Kidney (tissue), 14 donors: ENCODE data around the gene BFSP2. TPM values are rescaled to one million over a fixed set of nuclear protein-coding genes. Genes with fewer than 3 reads are reported as not detected.
"Not testable (repeated sequence)": the region's sequence is repeated elsewhere in the genome, so short reads cannot be mapped to it uniquely, and the experiment has no call there.

Experiments
- DNase-seq, 5 donors: peaks; one replicate each; pipeline ENCODE4 v3.0.0-alpha.2; 2013 to 2020
- FAIRE-seq: peaks from 2 replicates; lab custom pipeline; 2012; peaks lifted over from hg19 to GRCh38; lab: Jason Lieb, UNC
- H3K27ac ChIP-seq, 2 donors: one replicate each; pipeline ENCODE4 v1.7.0; 2013; ENCODE audit warnings: low read depth in 2 of 2, low read length in 2 of 2, inconsistent platforms in 1 of 2
- H3K27me3 ChIP-seq: one replicate; pipeline ENCODE4 v1.7.1; 2013; ENCODE audit warnings: low read length, inconsistent platforms; ENCODE audit not compliant: control insufficient read depth, insufficient read depth
- H3K36me3 ChIP-seq, 3 donors: one replicate each; pipeline versions ENCODE4 v1.7.0 to v1.7.1; 2013; ENCODE audit warnings: low read length in 3 of 3, control low read depth in 1 of 3, inconsistent platforms in 1 of 3; ENCODE audit not compliant: insufficient read depth in 3 of 3, control insufficient read depth in 2 of 3
- H3K4me1 ChIP-seq, 3 donors: one replicate each; pipeline versions ENCODE4 v1.7.0 to v1.7.1; 2013; ENCODE audit warnings: low read length in 3 of 3, inconsistent platforms in 1 of 3, low read depth in 1 of 3; ENCODE audit not compliant: control insufficient read depth in 2 of 3, insufficient read depth in 2 of 3
- H3K4me3 ChIP-seq, 3 donors: one replicate each; pipeline versions ENCODE4 v1.7.0 to v1.8.1; 2013; ENCODE audit warnings: low read length in 3 of 3, control low read depth in 1 of 3, inconsistent platforms in 1 of 3
- H3K9ac ChIP-seq, 3 donors: one replicate each; pipeline versions ENCODE4 v1.7.0 to v1.7.1; 2013; ENCODE audit warnings: low read length in 3 of 3, control low read depth in 1 of 3, inconsistent platforms in 1 of 3
- H3K9me3 ChIP-seq, 3 donors: one replicate each; pipeline versions ENCODE4 v1.7.0 to v1.7.1; 2013; ENCODE audit warnings: low read length in 3 of 3, control low read depth in 1 of 3, inconsistent platforms in 1 of 3; ENCODE audit not compliant: control insufficient read depth in 2 of 3, insufficient read depth in 1 of 3
- intact Hi-C: fragments of 100-400 bp; cut with DNase I; formaldehyde crosslinking; loops from one replicate; pipeline ENCODE4 v1.11.1; 2022
- polyA plus RNA-seq: library from polyadenylated mRNA; stranded (reverse); fragments of 350-450 nt; fragmentation: Illumina TruSeq; extraction: RNeasy Lipid Tissue Mini Kit (QIAGEN cat#74804); gene quantifications from one replicate; pipeline ENCODE4 v1.2.3, GENCODE V29; 2014; ENCODE audit warnings: low read depth, low replicate concordance; ENCODE audit not compliant: insufficient read depth
- total RNA-seq: library from RNA; stranded (reverse); fragmentation: NEBNext Ultra II Directional; extraction: Animal tissue kit (Norgen Biotek cat#: 25700); gene quantifications from one replicate; pipeline ENCODE4 v1.2.1, GENCODE V29; 2021
- TF ChIP-seq, protein P1 (sequence below): IDR thresholded peaks from 3 replicates; pipeline ENCODE4 v1.5.1; 2012; ENCODE audit warnings: mild to moderate bottlenecking, moderate library complexity, borderline replicate concordance; ENCODE audit not compliant: insufficient read depth; ENCODE audit errors: extremely low read depth
- donor health status: control.
- donor health status: control.
- donor health status: control.
- donor health status: control.
- donor health status: control.
- donor health status: DM: yes; HTN: yes; CAD: no.
- donor health status: Normal renal cell carcinoma (clear cell type).

Gene BFSP2
- total and polyA plus RNA-seq, 2 donors from 2014 or later = 0.41 to 0.86 TPM

DNA sequence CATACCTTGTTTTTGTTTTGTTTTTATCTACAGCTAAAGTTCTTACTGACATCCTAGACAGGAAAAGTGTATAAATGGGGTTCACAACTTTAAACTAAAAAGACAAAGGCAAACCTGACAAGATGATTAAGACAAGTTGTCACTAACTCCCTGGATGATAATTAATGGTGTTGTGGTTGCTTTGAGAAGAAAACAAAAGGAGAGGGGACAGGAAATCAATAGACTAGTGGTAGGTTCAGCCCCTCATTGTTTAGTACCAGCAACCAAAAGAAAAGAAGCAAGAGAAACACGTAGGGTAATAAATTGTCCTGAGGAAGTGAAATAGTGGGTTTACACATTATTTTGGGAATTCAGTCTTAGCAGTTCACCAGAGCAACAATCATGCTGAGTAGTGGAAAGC, 78.8 kb downstream of the BFSP2 start:
- no peak for DNase-seq
- TF ChIP-seq, protein P1, sequence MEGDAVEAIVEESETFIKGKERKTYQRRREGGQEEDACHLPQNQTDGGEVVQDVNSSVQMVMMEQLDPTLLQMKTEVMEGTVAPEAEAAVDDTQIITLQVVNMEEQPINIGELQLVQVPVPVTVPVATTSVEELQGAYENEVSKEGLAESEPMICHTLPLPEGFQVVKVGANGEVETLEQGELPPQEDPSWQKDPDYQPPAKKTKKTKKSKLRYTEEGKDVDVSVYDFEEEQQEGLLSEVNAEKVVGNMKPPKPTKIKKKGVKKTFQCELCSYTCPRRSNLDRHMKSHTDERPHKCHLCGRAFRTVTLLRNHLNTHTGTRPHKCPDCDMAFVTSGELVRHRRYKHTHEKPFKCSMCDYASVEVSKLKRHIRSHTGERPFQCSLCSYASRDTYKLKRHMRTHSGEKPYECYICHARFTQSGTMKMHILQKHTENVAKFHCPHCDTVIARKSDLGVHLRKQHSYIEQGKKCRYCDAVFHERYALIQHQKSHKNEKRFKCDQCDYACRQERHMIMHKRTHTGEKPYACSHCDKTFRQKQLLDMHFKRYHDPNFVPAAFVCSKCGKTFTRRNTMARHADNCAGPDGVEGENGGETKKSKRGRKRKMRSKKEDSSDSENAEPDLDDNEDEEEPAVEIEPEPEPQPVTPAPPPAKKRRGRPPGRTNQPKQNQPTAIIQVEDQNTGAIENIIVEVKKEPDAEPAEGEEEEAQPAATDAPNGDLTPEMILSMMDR = no peak

DNA sequence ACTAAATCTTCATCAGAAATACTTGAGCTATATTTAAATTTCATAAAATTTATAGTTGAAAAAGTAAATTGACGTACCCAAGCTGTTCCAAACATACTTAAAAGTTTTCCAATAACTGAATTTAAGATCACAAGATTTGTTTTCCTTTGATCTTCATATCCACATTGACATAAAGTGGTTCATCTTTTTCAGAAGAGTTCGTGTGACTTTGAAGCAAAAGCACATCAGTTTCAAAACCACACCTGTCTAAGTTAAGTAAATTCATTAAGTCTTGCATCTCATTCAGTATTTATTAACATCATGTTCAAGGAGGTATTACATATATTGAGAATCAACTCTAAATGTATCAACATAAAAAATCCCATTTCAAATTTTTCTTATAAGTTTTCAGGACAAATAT, 79.5 kb downstream of the BFSP2 start:
- Histone ChIP-seq H3K9me3 (no peaks in the 10 kb centered on the region), H3K27me3 (no peaks in the 10 kb centered on the region), H3K4me3 (no peak overlapping the region), H3K4me1 (peaks cover 0 to 4% (median 0%) of the 10 kb centered on the region in 3 donors), H3K9ac (no peak overlapping the region), H3K27ac (no peak overlapping the region), H3K36me3 (no peaks in the 10 kb centered on the region)
- intact Hi-C loops = no loop called here
- FAIRE-seq (peak; percentile 32), DNase-seq (no peak)
- TF ChIP-seq, protein P1 = no peak

More for the DNA sequence above, 78.8 kb downstream of the BFSP2 start:
- H3K27me3 ChIP-seq = no peaks in the 10 kb centered on the region
- H3K27ac ChIP-seq = no peak overlapping the region
- no peak for FAIRE-seq
- intact Hi-C loops = no loop called here
- H3K4me1 ChIP-seq = peaks cover 0 to 4% (median 0%) of the 10 kb centered on the region in 3 donors
- no peak overlapping the region for H3K9ac ChIP-seq
- no peaks in the 10 kb centered on the region for H3K36me3 ChIP-seq
- H3K9me3 ChIP-seq = no peaks in the 10 kb centered on the region
- H3K4me3 ChIP-seq = no peak overlapping the region

DNA sequence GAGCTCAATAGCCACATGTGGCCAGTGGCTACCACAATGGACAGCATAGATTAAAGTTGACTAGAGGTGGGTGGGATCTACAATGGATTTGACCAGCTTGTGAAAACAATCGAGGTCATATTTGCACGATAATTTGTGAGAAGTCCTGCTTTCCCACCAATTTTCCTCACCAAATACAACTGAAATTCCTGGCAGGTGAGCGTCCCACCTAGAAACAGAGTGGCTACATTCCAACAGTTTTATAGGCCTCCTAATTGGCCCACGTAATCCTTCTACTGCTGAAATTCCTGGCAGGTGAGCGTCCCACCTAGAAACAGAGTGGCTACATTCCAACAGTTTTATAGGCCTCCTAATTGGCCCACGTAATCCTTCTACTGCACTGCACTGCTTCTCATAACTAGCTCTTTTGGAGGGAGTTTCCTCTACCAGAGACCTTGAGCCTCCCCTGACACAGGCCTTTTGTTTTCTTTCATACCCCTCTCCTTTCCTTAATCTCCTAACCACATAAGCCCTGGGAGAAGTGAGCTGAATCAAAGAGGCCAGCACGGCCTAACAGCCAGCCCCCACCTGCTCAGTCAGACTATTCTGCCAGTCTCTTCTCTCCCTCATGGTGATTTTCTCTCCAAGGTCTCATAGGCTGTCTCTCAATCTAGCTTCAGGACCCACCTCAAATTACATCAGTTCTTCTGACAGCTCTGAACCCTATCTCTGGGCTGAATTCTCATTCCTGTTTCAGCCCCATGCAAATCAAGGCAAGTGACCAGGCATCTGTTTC, 80.2 kb downstream of the BFSP2 start:
- DNase-seq (peak in 3 of 5 donors; percentile 21 to 58 (median 58)), FAIRE-seq (no peak)
- peaks cover 0 to 5% (median 0%) of the 10 kb centered on the region in 3 donors for H3K9me3 ChIP-seq
- H3K9ac ChIP-seq = no peak overlapping the region
- no peaks in the 10 kb centered on the region for H3K27me3 ChIP-seq
- H3K4me1 ChIP-seq = peaks cover 0 to 2% (median 0%) of the 10 kb centered on the region in 3 donors
- H3K4me3 ChIP-seq = no peak overlapping the region
- intact Hi-C loops = no loop called here
- no peaks in the 10 kb centered on the region for H3K36me3 ChIP-seq
- peak overlapping the region; percentile 57 to 75 for H3K27ac ChIP-seq
- TF ChIP-seq, protein P1 = no peak

DNA sequence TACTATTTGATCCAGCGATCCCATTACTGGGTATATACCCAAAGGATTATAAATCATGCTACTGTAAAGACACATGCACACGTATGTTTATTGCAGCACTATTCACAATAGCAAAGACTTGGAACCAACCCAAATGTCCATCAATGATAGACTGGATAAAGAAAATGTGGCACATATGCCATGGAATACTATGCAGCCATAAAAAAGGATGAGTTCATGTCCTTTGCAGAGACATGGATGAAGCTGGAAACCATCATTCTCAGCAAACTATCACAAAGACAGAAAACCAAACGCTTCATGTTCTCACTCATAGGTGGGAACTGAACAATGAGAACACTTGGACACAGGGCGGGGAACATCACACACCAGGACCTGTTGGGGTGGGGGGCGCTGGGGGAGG, 82.6 kb downstream of the BFSP2 start:
- intact Hi-C loops, H3K27me3 ChIP-seq, H3K27ac ChIP-seq, H3K9ac ChIP-seq, H3K9me3 ChIP-seq, H3K36me3 ChIP-seq, FAIRE-seq, DNase-seq, H3K4me3 ChIP-seq, H3K4me1 ChIP-seq: not testable (repeated sequence)
